Measurements from ENCODE around the gene CCDC92B.

GRCh38 chr17:2683912-2684311 is 65.5 kb downstream of the CCDC92B start:
- TF ChIP-seq NRF1 (IDR thresholded peaks at IDR 0.05; ENCODE audit: low read depth, low read length) = no peak
- TF ChIP-seq JUND (IDR thresholded peaks at IDR 0.05) = no peak
- no peak for TF ChIP-seq CTCF (IDR thresholded peaks at IDR 0.05)
- no peak for TF ChIP-seq SIN3A (IDR thresholded peaks at IDR 0.05; ENCODE audit: borderline replicate concordance, low read depth, low read length)
- no peak for TF ChIP-seq EP300 (IDR thresholded peaks at IDR 0.05; ENCODE audit: borderline replicate concordance in 1 of 2, low read depth in 1 of 2, low read length in 1 of 2)
- TF ChIP-seq POLR2AphosphoS5 (IDR thresholded peaks at IDR 0.05; ENCODE audit: low read depth, low read length) = no peak

Measured in SK-N-SH (cell line).